ENCODE data around the gene TMTC3. TPM values are rescaled to one million over a fixed set of nuclear protein-coding genes. Genes with fewer than 3 reads are reported as not detected.

Gene TMTC3
- polyA plus RNA-seq, 1 of the 3 experiments (the other 2 are of a cell fraction) = 2.8 TPM

GRCh38 chr12:88166179-88166578, 24.1 kb downstream of the TMTC3 start:
- H3K27me3 ChIP-seq (ENCODE audit: insufficient read depth) = no peaks in the 10 kb centered on the region
- H3F3A ChIP-seq (replicated peaks; ENCODE audit: insufficient read depth) = no peaks in the 10 kb centered on the region
- no peaks in the 10 kb centered on the region for H3K9me2 ChIP-seq
- POLR2A ChIA-PET = no interaction called here
- WGBS (ENCODE audit: low lambda C conversion rate) = 86% methylated on average over 1 of the region's 1 CpG
- H4K20me1 ChIP-seq (ENCODE audit: insufficient read depth) = no peaks in the 10 kb centered on the region
- H3K4me3 ChIP-seq (ENCODE audit: low read depth in 2 of 2, low read length in 1 of 2) = no peak overlapping the region
- H2AFZ ChIP-seq (ENCODE audit: low read depth) = no peak overlapping the region
- no peak overlapping the region for H3K4me2 ChIP-seq
- no peak overlapping the region for H3K27ac ChIP-seq (ENCODE audit: low read depth in 2 of 2, low read length in 1 of 2)
- H3K9me3 ChIP-seq = no peaks in the 10 kb centered on the region
- TF ChIP-seq MXI1 (IDR thresholded peaks at IDR 0.05; ENCODE audit: low read depth, low read length) = no peak
- TF ChIP-seq GABPA (IDR thresholded peaks at IDR 0.05; ENCODE audit: low read depth) = no peak
- TF ChIP-seq FOSL2 (IDR thresholded peaks at IDR 0.05; ENCODE audit: borderline replicate concordance, low read depth) = no peak
- TF ChIP-seq YY1 (IDR thresholded peaks at IDR 0.05; ENCODE audit: low read depth) = no peak
- TF ChIP-seq TEAD4 (IDR thresholded peaks at IDR 0.05; ENCODE audit: borderline replicate concordance, insufficient read depth) = no peak
- TF ChIP-seq, protein P1, sequence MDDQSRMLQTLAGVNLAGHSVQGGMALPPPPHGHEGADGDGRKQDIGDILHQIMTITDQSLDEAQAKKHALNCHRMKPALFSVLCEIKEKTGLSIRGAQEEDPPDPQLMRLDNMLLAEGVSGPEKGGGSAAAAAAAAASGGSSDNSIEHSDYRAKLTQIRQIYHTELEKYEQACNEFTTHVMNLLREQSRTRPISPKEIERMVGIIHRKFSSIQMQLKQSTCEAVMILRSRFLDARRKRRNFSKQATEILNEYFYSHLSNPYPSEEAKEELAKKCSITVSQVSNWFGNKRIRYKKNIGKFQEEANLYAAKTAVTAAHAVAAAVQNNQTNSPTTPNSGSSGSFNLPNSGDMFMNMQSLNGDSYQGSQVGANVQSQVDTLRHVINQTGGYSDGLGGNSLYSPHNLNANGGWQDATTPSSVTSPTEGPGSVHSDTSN (IDR thresholded peaks at IDR 0.05) = no peak
- TF ChIP-seq JUND (IDR thresholded peaks at IDR 0.05) = no peak
- no peak for TF ChIP-seq POLR2AphosphoS5 (IDR thresholded peaks at IDR 0.05; ENCODE audit: low read depth, low read length)
- TF ChIP-seq CHD2 (IDR thresholded peaks at IDR 0.05; ENCODE audit: low read length, partially characterized antibody) = no peak
- TF ChIP-seq TAF1 (IDR thresholded peaks at IDR 0.05; ENCODE audit: borderline replicate concordance, low read depth, low read length) = no peak
- TF ChIP-seq ELF1 (IDR thresholded peaks at IDR 0.05) = no peak
- no peak for TF ChIP-seq NRF1 (IDR thresholded peaks at IDR 0.05; ENCODE audit: low read depth, low read length)
- no peak for TF ChIP-seq FOXJ3 (CRISPR knock-in tag; IDR thresholded peaks at IDR 0.05)
- TF ChIP-seq SMC3 (IDR thresholded peaks at IDR 0.05; ENCODE audit: low read depth, low read length) = no peak
- H3K9ac ChIP-seq = no peak overlapping the region
- H3K36me3 ChIP-seq (replicated peaks in 1 of 2; ENCODE audit: control insufficient read depth in 1 of 2, insufficient read depth in 2 of 2, low read length in 1 of 2) = peaks cover 40 to 67% of the 10 kb centered on the region in 2 experiments
- H3K4me1 ChIP-seq (ENCODE audit: control insufficient read depth in 1 of 2, insufficient read depth in 2 of 2, low read depth in 1 of 2, low read length in 1 of 2) = no peaks in the 10 kb centered on the region
- H3K79me2 ChIP-seq (ENCODE audit: insufficient read depth) = no peaks in the 10 kb centered on the region
- no peak for DNase-seq
- CTCF ChIA-PET = interaction anchor here (0.6 to 0.7 kb wide), 2 partner anchors 340 to 799 kb away, joined by 3 read pairs; no protein-coding TSS in a partner anchor

- Histone ChIP-seq H2AFZ (ENCODE audit: low read depth) (no peak overlapping the region), H3K4me2 (no peak overlapping the region), H3K27ac (ENCODE audit: low read depth in 2 of 2, low read length in 1 of 2) (no peak overlapping the region), H3K27me3 (ENCODE audit: insufficient read depth) (no peaks in the 10 kb centered on the region), H3K9me3 (no peaks in the 10 kb centered on the region), H3K9me2 (no peaks in the 10 kb centered on the region), H3K9ac (no peak overlapping the region), H3F3A (replicated peaks; ENCODE audit: insufficient read depth) (no peaks in the 10 kb centered on the region), H3K4me3 (ENCODE audit: low read depth in 2 of 2, low read length in 1 of 2) (no peak overlapping the region), H3K36me3 (replicated peaks in 1 of 2; ENCODE audit: control insufficient read depth in 1 of 2, insufficient read depth in 2 of 2, low read length in 1 of 2) (peaks cover 31 to 70% of the 10 kb centered on the region in 2 experiments), H3K4me1 (ENCODE audit: control insufficient read depth in 1 of 2, insufficient read depth in 2 of 2, low read depth in 1 of 2, low read length in 1 of 2) (no peaks in the 10 kb centered on the region), H4K20me1 (ENCODE audit: insufficient read depth) (no peaks in the 10 kb centered on the region), H3K79me2 (ENCODE audit: insufficient read depth) (no peaks in the 10 kb centered on the region)
- 95% methylated on average over 2 of the region's 2 CpGs for WGBS (ENCODE audit: low lambda C conversion rate)
- TF ChIP-seq, protein P1 (IDR thresholded peaks at IDR 0.05) = no peak
- no peak for TF ChIP-seq CHD2 (IDR thresholded peaks at IDR 0.05; ENCODE audit: low read length, partially characterized antibody)
- TF ChIP-seq YY1 (IDR thresholded peaks at IDR 0.05; ENCODE audit: low read depth) = no peak
- no peak for TF ChIP-seq RCOR1 (IDR thresholded peaks at IDR 0.05; ENCODE audit: low read length)
- TF ChIP-seq TCF12 (IDR thresholded peaks at IDR 0.05) = no peak
- no peak for TF ChIP-seq NRF1 (IDR thresholded peaks at IDR 0.05; ENCODE audit: low read depth, low read length)
- no peak for TF ChIP-seq GABPA (IDR thresholded peaks at IDR 0.05; ENCODE audit: low read depth)
- TF ChIP-seq, protein P2, sequence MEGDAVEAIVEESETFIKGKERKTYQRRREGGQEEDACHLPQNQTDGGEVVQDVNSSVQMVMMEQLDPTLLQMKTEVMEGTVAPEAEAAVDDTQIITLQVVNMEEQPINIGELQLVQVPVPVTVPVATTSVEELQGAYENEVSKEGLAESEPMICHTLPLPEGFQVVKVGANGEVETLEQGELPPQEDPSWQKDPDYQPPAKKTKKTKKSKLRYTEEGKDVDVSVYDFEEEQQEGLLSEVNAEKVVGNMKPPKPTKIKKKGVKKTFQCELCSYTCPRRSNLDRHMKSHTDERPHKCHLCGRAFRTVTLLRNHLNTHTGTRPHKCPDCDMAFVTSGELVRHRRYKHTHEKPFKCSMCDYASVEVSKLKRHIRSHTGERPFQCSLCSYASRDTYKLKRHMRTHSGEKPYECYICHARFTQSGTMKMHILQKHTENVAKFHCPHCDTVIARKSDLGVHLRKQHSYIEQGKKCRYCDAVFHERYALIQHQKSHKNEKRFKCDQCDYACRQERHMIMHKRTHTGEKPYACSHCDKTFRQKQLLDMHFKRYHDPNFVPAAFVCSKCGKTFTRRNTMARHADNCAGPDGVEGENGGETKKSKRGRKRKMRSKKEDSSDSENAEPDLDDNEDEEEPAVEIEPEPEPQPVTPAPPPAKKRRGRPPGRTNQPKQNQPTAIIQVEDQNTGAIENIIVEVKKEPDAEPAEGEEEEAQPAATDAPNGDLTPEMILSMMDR (IDR thresholded peaks at IDR 0.05) = no peak
- TF ChIP-seq, protein P3, sequence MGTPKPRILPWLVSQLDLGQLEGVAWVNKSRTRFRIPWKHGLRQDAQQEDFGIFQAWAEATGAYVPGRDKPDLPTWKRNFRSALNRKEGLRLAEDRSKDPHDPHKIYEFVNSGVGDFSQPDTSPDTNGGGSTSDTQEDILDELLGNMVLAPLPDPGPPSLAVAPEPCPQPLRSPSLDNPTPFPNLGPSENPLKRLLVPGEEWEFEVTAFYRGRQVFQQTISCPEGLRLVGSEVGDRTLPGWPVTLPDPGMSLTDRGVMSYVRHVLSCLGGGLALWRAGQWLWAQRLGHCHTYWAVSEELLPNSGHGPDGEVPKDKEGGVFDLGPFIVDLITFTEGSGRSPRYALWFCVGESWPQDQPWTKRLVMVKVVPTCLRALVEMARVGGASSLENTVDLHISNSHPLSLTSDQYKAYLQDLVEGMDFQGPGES (IDR thresholded peaks at IDR 0.05; ENCODE audit: low read depth, low read length) = no peak
- TF ChIP-seq RAD21 (IDR thresholded peaks at IDR 0.05; ENCODE audit: low read length) = no peak
- TF ChIP-seq TAF1 (IDR thresholded peaks at IDR 0.05; ENCODE audit: borderline replicate concordance, low read depth, low read length) = no peak
- no peak for TF ChIP-seq USF2 (IDR thresholded peaks at IDR 0.05; ENCODE audit: borderline replicate concordance, low read depth, low read length)
- no peak for TF ChIP-seq EP300 (IDR thresholded peaks at IDR 0.05; ENCODE audit: borderline replicate concordance in 1 of 2, low read depth in 1 of 2, low read length in 1 of 2)
- POLR2A ChIA-PET = no interaction called here
- DNase-seq = no peak
- CTCF ChIA-PET = no interaction called here
These were observed 25.3 kb downstream of the TMTC3 start for GRCh38 chr12:88167384-88167783.

Data from SK-N-SH (cell line).